Stimulated activated CD4-positive, alpha-beta T cell treated with anti-CD3 and anti-CD28 coated beads, TNF-alpha, amount 100 ng/mL, for 24 hours (primary cell): ENCODE measurements around the gene SLC17A9.

Experiments
- DNase-seq, 3 experiments: peaks; one replicate each; pipeline ENCODE4 v3.0.0-alpha.2; 2020; ENCODE audit warnings: low read depth in 3 of 3

SLC17A9 gene

GRCh38 chr20:62952373-62952967 is at the start of gene SLC17A9:
Gene SLC17A9, plus strand, starts transcription at chr20:62952709. Its CDS starts 122 bp downstream, at chr20:62952831.
- DNase-seq: peak in 1 of 3 experiments; percentile 46

GRCh38 chr20:62902926-62903615 is 49.4 kb upstream of the SLC17A9 start:
- DNase-seq: no peak

- no peak for DNase-seq
Measured at GRCh38 chr20:62905536-62906117, 46.9 kb upstream of the SLC17A9 start.

GRCh38 chr20:62906209-62906608 is 46.3 kb upstream of the SLC17A9 start:
- no peak for DNase-seq

GRCh38 chr20:62906647-62907375 is 45.7 kb upstream of the SLC17A9 start:
- DNase-seq: no peak

GRCh38 chr20:62907384-62908317 is 44.9 kb upstream of the SLC17A9 start:
- no peak for DNase-seq

- no peak for DNase-seq
Measured at GRCh38 chr20:62908971-62909791, 43.3 kb upstream of the SLC17A9 start.

GRCh38 chr20:62910217-62910766 is 42.2 kb upstream of the SLC17A9 start:
- DNase-seq: no peak

- no peak for DNase-seq
Measured at GRCh38 chr20:62910777-62911497, 41.6 kb upstream of the SLC17A9 start.

- no peak for DNase-seq
Measured at GRCh38 chr20:62911701-62912280, 40.7 kb upstream of the SLC17A9 start.

GRCh38 chr20:62913043-62913630 is 39.4 kb upstream of the SLC17A9 start:
- no peak for DNase-seq

- no peak for DNase-seq
Measured at GRCh38 chr20:62914436-62914835, 38.1 kb upstream of the SLC17A9 start.

- no peak for DNase-seq
Measured at GRCh38 chr20:62914970-62915457, 37.5 kb upstream of the SLC17A9 start.

GRCh38 chr20:62916703-62917476 is 35.6 kb upstream of the SLC17A9 start:
- DNase-seq: no peak

GRCh38 chr20:62917720-62918119 is 34.8 kb upstream of the SLC17A9 start:
- DNase-seq: no peak

- no peak for DNase-seq
Measured at GRCh38 chr20:62918147-62918546, 34.4 kb upstream of the SLC17A9 start.

- peak in 1 of 3 experiments; percentile 40 for DNase-seq
Measured at GRCh38 chr20:62918831-62919230, 33.7 kb upstream of the SLC17A9 start.
